Activated CD8-positive, alpha-beta memory T cell treated with anti-CD3 and anti-CD28 coated beads for 1 hour (primary cell): ENCODE data around the gene ANKRD11.

Experiments
- DNase-seq, 2 donors: peaks; one replicate each; pipeline ENCODE4 v3.0.0-alpha.2; 2020; ENCODE audit warnings: low read depth in 1 of 2; ENCODE audit errors: extremely low read depth in 1 of 2

Gene ANKRD11

GRCh38 chr16:89355686-89356085, 134.7 kb downstream of the ANKRD11 start:
- DNase-seq: no peak

- no peak for DNase-seq
These were observed 135.4 kb downstream of the ANKRD11 start for GRCh38 chr16:89355007-89355406.

- DNase-seq: no peak
These were observed 136.0 kb downstream of the ANKRD11 start for GRCh38 chr16:89354325-89354724.

- no peak for DNase-seq
These were observed 138.2 kb downstream of the ANKRD11 start for GRCh38 chr16:89352091-89352681.

GRCh38 chr16:89351645-89352044, 138.7 kb downstream of the ANKRD11 start:
- no peak for DNase-seq

GRCh38 chr16:89350701-89351380, 139.5 kb downstream of the ANKRD11 start:
- DNase-seq: no peak

GRCh38 chr16:89349947-89350633, 140.3 kb downstream of the ANKRD11 start:
- DNase-seq: no peak

GRCh38 chr16:89347807-89348206, 142.6 kb downstream of the ANKRD11 start:
- no peak for DNase-seq

GRCh38 chr16:89346869-89347268, 143.5 kb downstream of the ANKRD11 start:
- DNase-seq: no peak

- no peak for DNase-seq
These were observed 144.7 kb downstream of the ANKRD11 start for GRCh38 chr16:89345642-89346150.

GRCh38 chr16:89344846-89345611, 145.3 kb downstream of the ANKRD11 start:
- no peak for DNase-seq

GRCh38 chr16:89344458-89344834, 145.9 kb downstream of the ANKRD11 start:
- no peak for DNase-seq

GRCh38 chr16:89343501-89344457, 146.6 kb downstream of the ANKRD11 start:
- no peak for DNase-seq

- no peak for DNase-seq
These were observed 148.4 kb downstream of the ANKRD11 start for GRCh38 chr16:89341697-89342694.

- DNase-seq: no peak
These were observed 149.1 kb downstream of the ANKRD11 start for GRCh38 chr16:89341279-89341678.

GRCh38 chr16:89338863-89339262, 151.5 kb downstream of the ANKRD11 start:
- no peak for DNase-seq

GRCh38 chr16:89337965-89338364, 152.4 kb downstream of the ANKRD11 start:
- no peak for DNase-seq

GRCh38 chr16:89335803-89336485, 154.4 kb downstream of the ANKRD11 start:
- DNase-seq: no peak
